Epithelial cell of esophagus (primary cell): ENCODE measurements around the gene EXOC3L2.
A peak's percentile ranks its signal among the peaks of the same experiment; 100 is the strongest.

Experiments used
- DNase-seq: peaks from one replicate; pipeline ENCODE4 v3.0.0; 2010; ENCODE audit warnings: low read depth
- H3K4me3 ChIP-seq: 2 replicates; pipeline ENCODE4 v1.5.1; 2011; ENCODE audit warnings: mild to moderate bottlenecking, low read length, control low read depth
- TF ChIP-seq, protein P1 (sequence below): IDR thresholded peaks from 2 replicates; pipeline ENCODE4 v1.5.1; 2011; ENCODE audit warnings: low read depth, mild to moderate bottlenecking, low read length, control low read depth, inconsistent platforms; ENCODE audit not compliant: insufficient read depth; ENCODE audit errors: missing control alignments

EXOC3L2 gene

DNA sequence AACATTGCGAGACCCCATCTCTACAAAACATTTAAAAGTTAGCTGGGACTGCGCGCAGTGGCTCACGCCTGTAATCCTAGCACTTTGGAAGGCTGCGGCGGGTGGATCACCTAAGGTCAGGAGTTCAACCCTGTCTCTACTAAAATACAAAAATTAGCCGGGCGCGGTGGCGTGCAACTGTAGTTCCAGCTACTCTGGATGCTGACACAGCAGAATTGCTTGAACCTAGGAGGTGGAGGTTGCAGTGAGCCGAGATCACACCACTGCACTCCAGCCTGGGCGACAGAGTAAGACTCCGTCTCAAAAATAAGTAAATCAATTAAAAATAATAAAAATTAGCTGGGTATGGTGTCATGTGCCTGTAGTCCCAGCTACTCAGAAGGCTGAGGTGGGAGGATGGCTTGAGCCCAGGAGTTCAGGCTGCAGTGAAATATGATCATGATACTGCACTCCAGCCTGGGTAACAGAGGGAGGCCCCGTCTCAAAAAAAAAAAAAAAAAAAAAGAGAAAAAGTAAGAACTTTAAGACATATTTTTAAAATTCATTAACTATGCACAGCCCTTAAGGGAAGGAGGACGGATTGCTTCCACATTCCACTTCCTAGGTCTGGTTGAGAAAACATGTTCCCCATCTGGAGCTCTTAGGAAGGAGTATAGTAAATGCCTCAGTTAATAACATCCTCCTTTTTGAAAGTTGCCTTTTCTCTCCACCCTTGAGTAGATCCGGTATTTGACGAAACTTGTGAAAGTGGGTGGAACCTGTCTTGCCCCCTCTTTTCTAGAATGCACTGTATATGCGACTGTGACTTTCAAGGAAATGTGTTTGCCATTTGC, 26.1 kb downstream of the EXOC3L2 start:
- TF ChIP-seq, protein P1, sequence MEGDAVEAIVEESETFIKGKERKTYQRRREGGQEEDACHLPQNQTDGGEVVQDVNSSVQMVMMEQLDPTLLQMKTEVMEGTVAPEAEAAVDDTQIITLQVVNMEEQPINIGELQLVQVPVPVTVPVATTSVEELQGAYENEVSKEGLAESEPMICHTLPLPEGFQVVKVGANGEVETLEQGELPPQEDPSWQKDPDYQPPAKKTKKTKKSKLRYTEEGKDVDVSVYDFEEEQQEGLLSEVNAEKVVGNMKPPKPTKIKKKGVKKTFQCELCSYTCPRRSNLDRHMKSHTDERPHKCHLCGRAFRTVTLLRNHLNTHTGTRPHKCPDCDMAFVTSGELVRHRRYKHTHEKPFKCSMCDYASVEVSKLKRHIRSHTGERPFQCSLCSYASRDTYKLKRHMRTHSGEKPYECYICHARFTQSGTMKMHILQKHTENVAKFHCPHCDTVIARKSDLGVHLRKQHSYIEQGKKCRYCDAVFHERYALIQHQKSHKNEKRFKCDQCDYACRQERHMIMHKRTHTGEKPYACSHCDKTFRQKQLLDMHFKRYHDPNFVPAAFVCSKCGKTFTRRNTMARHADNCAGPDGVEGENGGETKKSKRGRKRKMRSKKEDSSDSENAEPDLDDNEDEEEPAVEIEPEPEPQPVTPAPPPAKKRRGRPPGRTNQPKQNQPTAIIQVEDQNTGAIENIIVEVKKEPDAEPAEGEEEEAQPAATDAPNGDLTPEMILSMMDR: no peak
- DNase-seq: no peak
- no peak overlapping the region for H3K4me3 ChIP-seq

DNA sequence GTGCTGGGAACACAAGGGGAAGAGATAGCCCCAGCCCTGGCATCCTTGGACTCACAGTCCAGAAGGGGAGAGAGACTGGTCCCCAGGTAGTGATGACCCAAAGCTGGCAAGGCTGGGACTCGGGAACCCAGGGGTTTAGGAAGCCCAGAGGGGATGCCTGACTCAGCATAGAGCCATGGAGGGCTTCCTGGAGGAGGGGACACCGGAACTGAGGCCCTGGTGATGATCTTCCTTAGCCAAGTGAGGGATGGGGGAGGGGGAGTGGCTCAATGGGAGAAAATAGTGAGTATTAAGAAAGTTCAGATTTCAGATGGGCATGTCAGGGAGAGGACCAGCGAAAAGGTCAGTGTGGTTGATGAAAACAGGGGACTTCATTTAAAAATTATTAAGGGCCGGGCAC, 26.8 kb downstream of the EXOC3L2 start:
- no peak overlapping the region for H3K4me3 ChIP-seq
- no peak for DNase-seq
- TF ChIP-seq, protein P1: no peak

DNA sequence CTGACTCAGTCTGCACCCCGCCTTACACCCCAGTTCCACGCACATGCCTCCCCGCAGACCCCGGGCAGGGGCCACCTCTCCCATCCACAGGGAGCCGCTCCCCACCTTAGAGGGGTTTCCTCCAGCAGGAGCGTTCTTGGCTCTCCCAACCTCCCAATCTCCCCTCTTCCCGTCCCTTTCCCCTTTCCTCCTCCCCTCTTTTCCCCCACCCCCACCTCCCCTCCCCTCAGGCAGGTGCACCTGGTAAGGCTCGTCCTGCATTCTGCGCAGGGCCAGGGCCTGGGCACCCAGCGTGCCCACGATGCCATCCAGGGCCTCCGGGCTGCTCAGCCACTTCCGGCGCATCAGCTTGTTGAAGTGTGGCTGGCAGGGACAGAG, 27.3 kb downstream of the EXOC3L2 start:
- no peak overlapping the region for H3K4me3 ChIP-seq
- DNase-seq: no peak
- TF ChIP-seq, protein P1: no peak

DNA sequence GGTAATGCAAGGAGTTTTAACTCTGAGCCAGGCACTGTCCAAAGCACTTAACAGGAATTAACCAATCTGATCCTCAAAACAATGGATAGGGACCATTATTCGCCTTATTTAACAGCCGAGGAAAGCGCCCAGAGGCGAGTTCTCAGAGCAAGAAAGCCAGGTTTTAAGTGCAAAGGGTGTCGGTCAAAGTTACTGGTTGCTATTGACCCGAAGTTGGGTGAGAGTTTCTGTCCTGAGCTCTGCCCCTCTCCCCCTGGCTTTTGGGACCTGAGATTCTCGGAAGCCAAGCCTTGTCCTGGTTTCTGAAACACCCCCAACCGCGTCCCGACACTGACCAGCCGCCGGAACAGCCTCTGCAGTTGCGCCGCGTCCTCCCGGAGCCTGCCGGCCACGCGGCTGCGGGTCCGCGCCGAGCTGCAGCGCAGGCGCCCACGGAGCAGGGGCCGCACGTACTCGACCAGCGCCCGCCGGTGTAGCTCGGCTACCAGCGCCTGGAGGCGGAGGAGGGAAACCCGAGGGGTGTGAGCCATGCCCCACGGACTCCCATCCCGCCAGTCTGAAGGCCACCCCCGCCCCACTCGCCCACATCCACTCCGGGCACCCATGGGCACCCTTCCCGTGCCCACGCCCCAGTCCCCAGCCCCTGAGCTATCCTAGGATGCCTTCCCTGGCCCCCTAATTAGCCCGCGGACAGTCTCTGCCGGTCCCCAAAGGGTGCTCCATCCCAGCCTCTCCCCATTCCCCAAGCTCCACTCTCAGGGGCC, 27.8 kb downstream of the EXOC3L2 start:
- DNase-seq: no peak
- H3K4me3 ChIP-seq: no peak overlapping the region

DNA sequence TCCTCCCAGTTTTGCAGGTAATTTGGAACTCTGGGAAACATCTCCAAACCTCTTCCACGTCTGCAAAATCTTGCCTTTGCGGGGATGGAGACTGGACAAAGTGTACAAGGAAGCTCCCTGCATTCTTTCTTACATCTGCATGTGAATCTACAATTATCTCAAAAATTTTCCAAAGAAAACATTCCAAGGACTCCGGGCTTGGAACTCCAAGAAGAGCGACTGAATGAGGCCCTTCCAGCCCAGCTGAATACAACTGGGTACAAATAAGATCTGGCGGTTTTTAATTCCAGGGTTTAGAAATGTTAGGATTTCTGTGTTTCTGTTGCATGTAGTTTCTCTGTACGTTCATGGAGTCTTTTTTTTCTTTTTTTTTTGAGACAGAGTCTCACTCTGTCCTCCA, 28.5 kb downstream of the EXOC3L2 start:
- no peak overlapping the region for H3K4me3 ChIP-seq
- TF ChIP-seq, protein P1: no peak
- no peak for DNase-seq

More for the DNA sequence above, 27.8 kb downstream of the EXOC3L2 start:
- TF ChIP-seq, protein P1: no peak

DNA sequence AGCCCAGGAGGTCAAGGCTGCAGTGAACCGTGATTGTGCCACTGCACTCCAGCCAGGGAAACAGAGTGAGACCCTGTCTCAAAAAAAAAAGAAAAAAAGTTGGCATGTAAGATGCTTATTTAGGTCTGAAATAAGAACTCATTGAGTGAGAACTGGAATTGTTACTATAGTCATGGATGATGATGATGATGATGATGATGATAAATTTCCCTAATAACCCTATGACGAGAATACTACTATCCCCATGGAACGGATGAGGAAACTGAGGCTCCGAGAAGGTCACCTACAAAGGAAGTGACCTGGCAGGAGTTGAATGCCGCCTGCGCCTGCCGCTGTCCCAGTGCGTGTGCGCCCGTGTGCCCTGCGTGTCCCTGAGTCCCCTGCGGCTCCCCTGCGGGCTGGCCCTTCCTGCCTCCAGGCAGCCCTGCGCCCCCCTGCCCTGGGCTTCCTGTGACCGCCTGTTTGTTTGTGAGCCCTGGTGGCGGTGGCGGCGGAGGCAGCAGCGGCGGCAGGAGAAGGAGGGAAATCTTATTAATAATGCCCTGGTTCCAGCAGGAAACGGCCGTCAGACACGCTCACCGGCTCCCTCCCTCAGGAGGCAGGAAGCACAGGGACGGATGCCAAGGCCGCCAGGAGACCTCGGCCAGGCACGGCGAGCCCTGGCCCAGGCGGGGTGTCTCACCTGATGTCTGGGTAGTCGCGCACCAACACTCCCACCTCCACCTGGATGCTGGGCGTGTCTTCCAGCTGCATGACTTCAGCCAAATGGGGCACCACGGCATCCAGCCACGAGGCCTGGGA, 29.6 kb downstream of the EXOC3L2 start:
- TF ChIP-seq, protein P1: no peak
- peak; percentile 50 for DNase-seq
- no peak overlapping the region for H3K4me3 ChIP-seq
